NCI-H524 (cell line): ENCODE measurements around the gene YIPF6.
"Not testable (repeated sequence)": the region's sequence is repeated elsewhere in the genome, so short reads cannot be mapped to it uniquely, and the experiment has no call there.

Source experiments
- DNase-seq, 2 experiments: peaks; one replicate each; lab custom pipeline; 2025; lab: John Stamatoyannopoulos, UW

Gene YIPF6

GRCh38 chrX:68506649-68507048 is 7.8 kb downstream of the YIPF6 start:
- DNase-seq: no peak

- DNase-seq: no peak
These were observed 9.9 kb downstream of the YIPF6 start for GRCh38 chrX:68508799-68509198.

- DNase-seq: peak; percentile 32 to 42
These were observed 12.4 kb downstream of the YIPF6 start for GRCh38 chrX:68511255-68511654.

GRCh38 chrX:68524680-68525079 is 25.8 kb downstream of the YIPF6 start:
- not testable (repeated sequence) for DNase-seq

- no peak for DNase-seq
These were observed 34.1 kb downstream of the YIPF6 start for GRCh38 chrX:68532831-68533533.

- DNase-seq: no peak
These were observed 34.8 kb downstream of the YIPF6 start for GRCh38 chrX:68533656-68534055.

GRCh38 chrX:68534691-68535090 is 35.8 kb downstream of the YIPF6 start:
- DNase-seq: no peak

- no peak for DNase-seq
These were observed 37.6 kb downstream of the YIPF6 start for GRCh38 chrX:68536429-68536828.

GRCh38 chrX:68536884-68537283 is 38.0 kb downstream of the YIPF6 start:
- DNase-seq: no peak

- DNase-seq: no peak
These were observed 51.3 kb downstream of the YIPF6 start for GRCh38 chrX:68550193-68550592.

- no peak for DNase-seq
These were observed 57.2 kb downstream of the YIPF6 start for GRCh38 chrX:68556036-68556435.

- not testable (repeated sequence) for DNase-seq
These were observed 58.3 kb downstream of the YIPF6 start for GRCh38 chrX:68557126-68557525.

GRCh38 chrX:68559905-68560304 is 61.1 kb downstream of the YIPF6 start:
- DNase-seq: not testable (repeated sequence)

GRCh38 chrX:68568136-68568535 is 69.3 kb downstream of the YIPF6 start:
- DNase-seq: no peak

GRCh38 chrX:68570598-68570997 is 71.7 kb downstream of the YIPF6 start:
- no peak for DNase-seq

GRCh38 chrX:68571292-68571609 is 72.4 kb downstream of the YIPF6 start:
- DNase-seq: no peak

- DNase-seq: no peak
These were observed 72.9 kb downstream of the YIPF6 start for GRCh38 chrX:68571610-68572311.

- no peak for DNase-seq
These were observed 75.4 kb downstream of the YIPF6 start for GRCh38 chrX:68574240-68574639.

- no peak for DNase-seq
These were observed 81.0 kb downstream of the YIPF6 start for GRCh38 chrX:68579810-68580209.

GRCh38 chrX:68584221-68584620 is 85.4 kb downstream of the YIPF6 start:
- DNase-seq: no peak
